OCI-LY3 (cell line): ENCODE results near the gene SAMSN1.
"Not testable (repeated sequence)": the region's sequence is repeated elsewhere in the genome, so short reads cannot be mapped to it uniquely, and the experiment has no call there.

Source experiments
- H2AFZ ChIP-seq: fragments of 200-600, 300-600 bp; shearing (Covaris generic); 2 replicates; pipeline ENCODE4 v1.6.0; 2014; ENCODE audit warnings: antibody characterized with exemption, low read depth, low read length
- H3K27ac ChIP-seq: fragments of 200-600, 300-600 bp; sonication (generic); 2 replicates; pipeline ENCODE4 v1.5.1; 2014; ENCODE audit warnings: mild to moderate bottlenecking, low read length, moderate library complexity, mixed read lengths
- H3K27me3 ChIP-seq: fragments of 200-600, 300-600 bp; sonication (generic); 2 replicates; pipeline ENCODE4 v1.6.1; 2014; ENCODE audit warnings: low read depth, low read length, mixed read lengths
- H3K36me3 ChIP-seq: fragments of 200-600, 300-600 bp; sonication (generic); replicated peaks from 2 replicates; pipeline ENCODE3; 2014; ENCODE audit warnings: low read depth, low read length, mixed read lengths
- H3K4me1 ChIP-seq: fragments of 300-600, 200-600 bp; sonication (generic); 2 replicates; pipeline ENCODE4 v1.6.1; 2014; ENCODE audit warnings: low read length, mixed read lengths
- H3K4me2 ChIP-seq: fragments of 200-600, 300-600 bp; sonication (generic); 2 replicates; pipeline ENCODE4 v1.6.1; 2014; ENCODE audit warnings: low read length, mixed read lengths
- H3K4me3 ChIP-seq: fragments of 300-600, 200-600 bp; sonication (generic); 2 replicates; pipeline ENCODE4 v1.5.1; 2014; ENCODE audit warnings: antibody characterized with exemption, mild to moderate bottlenecking, low read length, moderate library complexity
- H3K79me2 ChIP-seq: fragments of 300-600, 200-600 bp; shearing (Covaris generic); 2 replicates; pipeline ENCODE4 v1.6.1; 2014; ENCODE audit warnings: mild to moderate bottlenecking, low read length, mixed read lengths
- H3K9ac ChIP-seq: fragments of 300-600, 200-600 bp; shearing (Covaris generic); 2 replicates; pipeline ENCODE4 v1.6.0; 2014; ENCODE audit warnings: mild to moderate bottlenecking, low read length, moderate library complexity
- H3K9me3 ChIP-seq: fragments of 200-600, 300-600 bp; shearing (Covaris generic); 2 replicates; pipeline ENCODE4 v1.6.1; 2014; ENCODE audit warnings: low read length, mixed read lengths; ENCODE audit not compliant: insufficient read depth
- H4K20me1 ChIP-seq: fragments of 200-600, 300-600 bp; sonication (generic); 2 replicates; pipeline ENCODE4 v1.6.1; 2016; ENCODE audit warnings: low read length, mixed read lengths; ENCODE audit not compliant: insufficient read depth
- EZH2phosphoT487 ChIP-seq: fragments of 200-600 bp; shearing (Covaris generic); IDR thresholded peaks from 2 replicates; pipeline ENCODE4 v1.6.1; 2018; ENCODE audit warnings: antibody characterized with exemption, mixed run types, low read depth
- TF ChIP-seq, protein P1 (sequence below): fragments of 200-600, 300-600 bp; sonication (generic); IDR thresholded peaks from 2 replicates; pipeline ENCODE4 v1.5.1; 2014; ENCODE audit warnings: antibody characterized with exemption, low read length, low read depth

Gene SAMSN1

DNA sequence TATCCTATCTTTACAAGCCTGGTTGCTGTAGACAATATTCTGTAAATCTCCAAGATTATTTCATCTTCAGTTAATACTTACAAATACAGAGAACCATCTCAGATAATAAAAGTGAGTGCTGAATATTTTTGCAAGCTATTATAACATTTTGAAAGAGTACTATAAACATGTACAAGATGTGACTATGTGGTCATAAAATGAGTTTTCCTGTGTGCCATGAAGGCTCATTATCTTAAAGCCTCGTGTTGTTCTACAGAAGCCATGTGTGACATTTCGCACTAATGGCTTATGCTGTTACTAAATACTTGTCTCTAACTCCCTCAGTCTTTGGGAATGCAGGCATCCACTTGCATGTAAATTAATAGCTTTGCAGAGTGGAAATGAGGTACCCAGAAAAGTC lies 48.3 kb downstream of the SAMSN1 start:
- Histone ChIP-seq H3K27me3 (no peaks in the 10 kb centered on the region), H3K9me3 (no peaks in the 10 kb centered on the region), H3K4me2 (no peak overlapping the region), H4K20me1 (no peaks in the 10 kb centered on the region), H2AFZ (no peak overlapping the region), H3K27ac (no peak overlapping the region), H3K79me2 (no peaks in the 10 kb centered on the region), H3K4me3 (no peak overlapping the region), H3K4me1 (no peaks in the 10 kb centered on the region), H3K9ac (no peak overlapping the region), H3K36me3 (peaks cover 44% of the 10 kb centered on the region)
- TF ChIP-seq, protein P1, sequence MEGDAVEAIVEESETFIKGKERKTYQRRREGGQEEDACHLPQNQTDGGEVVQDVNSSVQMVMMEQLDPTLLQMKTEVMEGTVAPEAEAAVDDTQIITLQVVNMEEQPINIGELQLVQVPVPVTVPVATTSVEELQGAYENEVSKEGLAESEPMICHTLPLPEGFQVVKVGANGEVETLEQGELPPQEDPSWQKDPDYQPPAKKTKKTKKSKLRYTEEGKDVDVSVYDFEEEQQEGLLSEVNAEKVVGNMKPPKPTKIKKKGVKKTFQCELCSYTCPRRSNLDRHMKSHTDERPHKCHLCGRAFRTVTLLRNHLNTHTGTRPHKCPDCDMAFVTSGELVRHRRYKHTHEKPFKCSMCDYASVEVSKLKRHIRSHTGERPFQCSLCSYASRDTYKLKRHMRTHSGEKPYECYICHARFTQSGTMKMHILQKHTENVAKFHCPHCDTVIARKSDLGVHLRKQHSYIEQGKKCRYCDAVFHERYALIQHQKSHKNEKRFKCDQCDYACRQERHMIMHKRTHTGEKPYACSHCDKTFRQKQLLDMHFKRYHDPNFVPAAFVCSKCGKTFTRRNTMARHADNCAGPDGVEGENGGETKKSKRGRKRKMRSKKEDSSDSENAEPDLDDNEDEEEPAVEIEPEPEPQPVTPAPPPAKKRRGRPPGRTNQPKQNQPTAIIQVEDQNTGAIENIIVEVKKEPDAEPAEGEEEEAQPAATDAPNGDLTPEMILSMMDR, result no peak
- TF ChIP-seq EZH2phosphoT487, result no peak

DNA sequence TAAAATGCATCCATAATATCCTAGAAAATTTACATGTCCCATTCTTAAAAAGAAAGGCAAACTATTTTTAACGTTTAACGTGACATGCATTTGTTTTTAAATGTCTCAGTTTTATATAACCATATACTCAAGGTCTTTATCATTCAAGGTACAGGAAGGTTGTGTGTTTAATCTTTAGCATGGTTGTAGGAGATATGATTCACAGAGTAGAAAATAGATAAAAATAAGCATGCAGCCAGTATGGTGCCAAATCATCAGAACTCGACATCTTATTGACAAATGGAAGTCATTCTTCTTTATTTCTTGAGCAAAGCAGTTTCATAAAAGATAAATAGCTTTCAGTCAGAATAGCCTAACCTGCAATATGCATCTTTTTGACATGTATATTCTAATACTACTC lies 51.0 kb downstream of the SAMSN1 start:
- no peaks in the 10 kb centered on the region for H4K20me1 ChIP-seq
- H3K79me2 ChIP-seq, result no peaks in the 10 kb centered on the region
- no peaks in the 10 kb centered on the region for H3K27me3 ChIP-seq
- H3K4me1 ChIP-seq, result no peaks in the 10 kb centered on the region
- H3K36me3 ChIP-seq, result peaks cover 32% of the 10 kb centered on the region
- no peaks in the 10 kb centered on the region for H3K9me3 ChIP-seq
- TF ChIP-seq, protein P1, result no peak
- no peak for TF ChIP-seq EZH2phosphoT487
- no peak overlapping the region for H2AFZ ChIP-seq
- no peak overlapping the region for H3K4me2 ChIP-seq
- H3K4me3 ChIP-seq, result no peak overlapping the region
- no peak overlapping the region for H3K27ac ChIP-seq
- H3K9ac ChIP-seq, result no peak overlapping the region

DNA sequence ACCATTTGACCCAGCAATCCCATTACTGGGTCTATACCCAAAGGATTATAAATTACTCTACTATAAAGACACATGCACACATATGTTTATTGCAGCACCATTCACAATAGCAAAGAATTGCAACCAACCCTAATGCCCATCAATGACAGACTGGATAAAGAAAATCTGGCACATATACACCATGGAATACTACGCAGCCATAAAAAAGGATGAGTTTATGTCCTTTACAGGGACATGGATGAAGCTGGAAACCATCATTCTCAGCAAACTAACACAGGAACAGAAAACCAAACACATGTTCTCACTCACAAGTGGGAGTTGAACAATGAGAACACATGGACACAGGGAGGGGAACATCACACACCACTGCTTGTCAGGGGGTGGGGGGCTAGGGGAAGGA lies 51.9 kb downstream of the SAMSN1 start:
- H3K4me1 ChIP-seq, H3K4me2 ChIP-seq, H3K4me3 ChIP-seq, H4K20me1 ChIP-seq, H3K27me3 ChIP-seq, H3K9ac ChIP-seq, H2AFZ ChIP-seq, H3K27ac ChIP-seq, H3K9me3 ChIP-seq, H3K79me2 ChIP-seq: not testable (repeated sequence)
- H3K36me3 ChIP-seq, result peaks cover 28% of the 10 kb centered on the region

GRCh38 chr21:14493731-14494130 lies 52.4 kb downstream of the SAMSN1 start:
- no peak overlapping the region for H3K9ac ChIP-seq
- no peak overlapping the region for H3K4me2 ChIP-seq
- no peaks in the 10 kb centered on the region for H3K79me2 ChIP-seq
- no peak overlapping the region for H3K4me3 ChIP-seq
- H4K20me1 ChIP-seq, result no peaks in the 10 kb centered on the region
- H3K9me3 ChIP-seq, result no peaks in the 10 kb centered on the region
- no peak for TF ChIP-seq EZH2phosphoT487
- TF ChIP-seq, protein P1, result no peak
- H3K27me3 ChIP-seq, result no peaks in the 10 kb centered on the region
- H3K4me1 ChIP-seq, result no peaks in the 10 kb centered on the region
- H3K27ac ChIP-seq, result no peak overlapping the region
- no peak overlapping the region for H2AFZ ChIP-seq
- peaks cover 27% of the 10 kb centered on the region for H3K36me3 ChIP-seq

- no peak overlapping the region for H3K9ac ChIP-seq
- no peak overlapping the region for H3K4me3 ChIP-seq
- peaks cover 3% of the 10 kb centered on the region for H3K4me1 ChIP-seq
- TF ChIP-seq EZH2phosphoT487, result no peak
- TF ChIP-seq, protein P1, result no peak
- no peak overlapping the region for H3K4me2 ChIP-seq
- no peak overlapping the region for H2AFZ ChIP-seq
- no peaks in the 10 kb centered on the region for H3K9me3 ChIP-seq
- no peaks in the 10 kb centered on the region for H3K79me2 ChIP-seq
- H3K27ac ChIP-seq, result no peak overlapping the region
- peaks cover 22% of the 10 kb centered on the region for H3K36me3 ChIP-seq
- no peaks in the 10 kb centered on the region for H4K20me1 ChIP-seq
- H3K27me3 ChIP-seq, result no peaks in the 10 kb centered on the region
Observed at GRCh38 chr21:14492931-14493330, 53.2 kb downstream of the SAMSN1 start.
